Measurements from ENCODE around the gene SPRY4.

Gene SPRY4

DNA sequence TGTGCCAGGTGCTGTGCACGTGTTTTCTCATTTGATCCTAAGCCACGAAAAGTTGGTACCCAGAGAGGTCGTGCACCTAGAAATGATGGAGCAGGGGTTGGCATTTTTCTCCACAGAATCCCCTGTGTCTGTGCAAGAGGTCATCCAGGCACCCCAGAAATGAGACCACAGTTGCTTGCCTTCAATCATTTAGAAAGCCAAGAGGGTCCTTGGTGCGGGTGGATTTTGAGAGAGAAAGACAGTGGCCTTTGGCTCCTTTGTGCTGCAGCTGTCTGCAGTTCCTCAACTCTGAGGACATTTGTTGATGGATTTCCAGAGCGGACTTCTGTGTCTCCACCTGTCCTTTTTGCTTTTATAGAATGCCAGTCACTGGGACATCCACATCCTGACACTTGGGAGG lies 33.8 kb upstream of the SPRY4 start:
- no peak overlapping the region for H3K4me3 ChIP-seq (replicated peaks; ENCODE audit: insufficient read depth, low read length)
- H3K27me3 ChIP-seq (ENCODE audit: insufficient read depth, poor library complexity, severe bottlenecking): peaks cover 59% of the 10 kb centered on the region
- H3K27ac ChIP-seq (replicated peaks): no peak overlapping the region
- DNase-seq (ENCODE audit: low read depth in 1 of 2, low spot score in 1 of 2): no peak
- TF ChIP-seq GABPA (IDR thresholded peaks at IDR 0.05; ENCODE audit: low read depth): no peak
- TF ChIP-seq, protein P1, sequence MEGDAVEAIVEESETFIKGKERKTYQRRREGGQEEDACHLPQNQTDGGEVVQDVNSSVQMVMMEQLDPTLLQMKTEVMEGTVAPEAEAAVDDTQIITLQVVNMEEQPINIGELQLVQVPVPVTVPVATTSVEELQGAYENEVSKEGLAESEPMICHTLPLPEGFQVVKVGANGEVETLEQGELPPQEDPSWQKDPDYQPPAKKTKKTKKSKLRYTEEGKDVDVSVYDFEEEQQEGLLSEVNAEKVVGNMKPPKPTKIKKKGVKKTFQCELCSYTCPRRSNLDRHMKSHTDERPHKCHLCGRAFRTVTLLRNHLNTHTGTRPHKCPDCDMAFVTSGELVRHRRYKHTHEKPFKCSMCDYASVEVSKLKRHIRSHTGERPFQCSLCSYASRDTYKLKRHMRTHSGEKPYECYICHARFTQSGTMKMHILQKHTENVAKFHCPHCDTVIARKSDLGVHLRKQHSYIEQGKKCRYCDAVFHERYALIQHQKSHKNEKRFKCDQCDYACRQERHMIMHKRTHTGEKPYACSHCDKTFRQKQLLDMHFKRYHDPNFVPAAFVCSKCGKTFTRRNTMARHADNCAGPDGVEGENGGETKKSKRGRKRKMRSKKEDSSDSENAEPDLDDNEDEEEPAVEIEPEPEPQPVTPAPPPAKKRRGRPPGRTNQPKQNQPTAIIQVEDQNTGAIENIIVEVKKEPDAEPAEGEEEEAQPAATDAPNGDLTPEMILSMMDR (IDR thresholded peaks at IDR 0.05; ENCODE audit: insufficient read depth, low read length): no peak
- TF ChIP-seq SPI1 (IDR thresholded peaks at IDR 0.05; ENCODE audit: borderline replicate concordance, low read depth): no peak
- no peak for TF ChIP-seq POLR2AphosphoS5 (IDR thresholded peaks at IDR 0.05; ENCODE audit: low read depth)
- TF ChIP-seq, protein P2, sequence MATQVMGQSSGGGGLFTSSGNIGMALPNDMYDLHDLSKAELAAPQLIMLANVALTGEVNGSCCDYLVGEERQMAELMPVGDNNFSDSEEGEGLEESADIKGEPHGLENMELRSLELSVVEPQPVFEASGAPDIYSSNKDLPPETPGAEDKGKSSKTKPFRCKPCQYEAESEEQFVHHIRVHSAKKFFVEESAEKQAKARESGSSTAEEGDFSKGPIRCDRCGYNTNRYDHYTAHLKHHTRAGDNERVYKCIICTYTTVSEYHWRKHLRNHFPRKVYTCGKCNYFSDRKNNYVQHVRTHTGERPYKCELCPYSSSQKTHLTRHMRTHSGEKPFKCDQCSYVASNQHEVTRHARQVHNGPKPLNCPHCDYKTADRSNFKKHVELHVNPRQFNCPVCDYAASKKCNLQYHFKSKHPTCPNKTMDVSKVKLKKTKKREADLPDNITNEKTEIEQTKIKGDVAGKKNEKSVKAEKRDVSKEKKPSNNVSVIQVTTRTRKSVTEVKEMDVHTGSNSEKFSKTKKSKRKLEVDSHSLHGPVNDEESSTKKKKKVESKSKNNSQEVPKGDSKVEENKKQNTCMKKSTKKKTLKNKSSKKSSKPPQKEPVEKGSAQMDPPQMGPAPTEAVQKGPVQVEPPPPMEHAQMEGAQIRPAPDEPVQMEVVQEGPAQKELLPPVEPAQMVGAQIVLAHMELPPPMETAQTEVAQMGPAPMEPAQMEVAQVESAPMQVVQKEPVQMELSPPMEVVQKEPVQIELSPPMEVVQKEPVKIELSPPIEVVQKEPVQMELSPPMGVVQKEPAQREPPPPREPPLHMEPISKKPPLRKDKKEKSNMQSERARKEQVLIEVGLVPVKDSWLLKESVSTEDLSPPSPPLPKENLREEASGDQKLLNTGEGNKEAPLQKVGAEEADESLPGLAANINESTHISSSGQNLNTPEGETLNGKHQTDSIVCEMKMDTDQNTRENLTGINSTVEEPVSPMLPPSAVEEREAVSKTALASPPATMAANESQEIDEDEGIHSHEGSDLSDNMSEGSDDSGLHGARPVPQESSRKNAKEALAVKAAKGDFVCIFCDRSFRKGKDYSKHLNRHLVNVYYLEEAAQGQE (IDR thresholded peaks at IDR 0.05; ENCODE audit: insufficient replicate concordance, low read depth): no peak

DNA sequence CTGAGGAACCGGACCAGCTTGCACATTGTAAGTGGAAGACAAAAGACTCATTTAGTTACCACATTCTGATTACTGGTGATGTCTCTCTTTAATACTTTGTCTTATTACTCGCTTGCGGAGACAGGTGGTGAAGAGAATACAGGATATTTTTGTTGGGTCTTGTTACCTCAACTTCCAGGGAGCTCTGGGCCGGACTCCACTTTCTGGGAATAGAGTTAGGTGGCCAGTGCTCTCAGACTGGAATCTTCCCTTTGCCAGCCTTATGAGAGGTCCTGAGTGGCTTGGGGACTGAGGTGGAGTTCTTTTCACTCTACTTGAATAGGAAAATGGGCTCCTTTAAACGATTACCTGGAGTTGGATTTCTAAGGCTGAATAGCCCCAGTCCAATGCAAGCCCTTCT lies 33.3 kb upstream of the SPRY4 start:
- peaks cover 59% of the 10 kb centered on the region for H3K27me3 ChIP-seq (ENCODE audit: insufficient read depth, poor library complexity, severe bottlenecking)
- no peak overlapping the region for H3K4me3 ChIP-seq (replicated peaks; ENCODE audit: insufficient read depth, low read length)
- TF ChIP-seq SPI1 (IDR thresholded peaks at IDR 0.05; ENCODE audit: borderline replicate concordance, low read depth) (no peak), GABPA (IDR thresholded peaks at IDR 0.05; ENCODE audit: low read depth) (no peak), POLR2AphosphoS5 (IDR thresholded peaks at IDR 0.05; ENCODE audit: low read depth) (no peak)
- TF ChIP-seq, protein P2 (IDR thresholded peaks at IDR 0.05; ENCODE audit: insufficient replicate concordance, low read depth): no peak
- TF ChIP-seq, protein P1 (IDR thresholded peaks at IDR 0.05; ENCODE audit: insufficient read depth, low read length): no peak
- DNase-seq (ENCODE audit: low read depth in 1 of 2, low spot score in 1 of 2): no peak
- no peak overlapping the region for H3K27ac ChIP-seq (replicated peaks)

DNA sequence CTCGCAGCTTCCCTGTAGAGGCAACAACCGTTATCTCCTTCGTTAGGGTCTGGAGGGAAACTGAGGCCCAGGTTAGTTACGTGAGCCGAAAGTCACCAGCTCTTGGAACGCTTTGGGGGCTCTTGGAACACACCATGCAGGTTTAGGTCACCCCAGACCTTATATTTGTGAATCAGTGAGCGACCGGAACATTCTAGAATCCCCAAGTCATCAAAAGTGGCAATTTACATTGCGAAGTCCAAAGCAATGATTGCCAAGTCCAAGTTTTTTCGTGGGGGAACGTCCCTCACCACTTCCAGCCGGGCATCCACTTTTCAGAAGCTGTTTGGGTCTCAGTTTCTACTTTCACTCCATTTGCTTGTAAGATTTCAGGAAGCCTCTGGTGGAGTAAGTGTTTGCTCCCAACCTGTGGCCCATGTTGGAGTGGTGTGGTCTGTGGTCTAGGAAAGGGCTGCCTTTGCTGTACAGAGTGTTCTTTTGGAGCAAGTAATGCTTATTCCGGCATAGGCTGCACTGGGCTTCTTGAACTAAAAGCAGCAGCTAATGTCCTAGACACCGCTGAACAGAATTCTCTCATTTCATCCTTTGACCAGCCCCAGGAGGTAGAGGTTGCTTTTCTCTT lies 32.8 kb upstream of the SPRY4 start:
- Histone ChIP-seq H3K4me3 (replicated peaks; ENCODE audit: insufficient read depth, low read length) (peak overlapping the region; percentile 35), H3K27me3 (ENCODE audit: insufficient read depth, poor library complexity, severe bottlenecking) (peaks cover 58% of the 10 kb centered on the region), H3K27ac (replicated peaks) (no peak overlapping the region)
- no peak for DNase-seq (ENCODE audit: low read depth in 1 of 2, low spot score in 1 of 2)
- TF ChIP-seq, protein P1 (IDR thresholded peaks at IDR 0.05; ENCODE audit: insufficient read depth, low read length): no peak
- TF ChIP-seq POLR2AphosphoS5 (IDR thresholded peaks at IDR 0.05; ENCODE audit: low read depth): no peak
